GM19397 (cell line): ENCODE measurements around the gene ATP2C2.
"Not testable (repeated sequence)": the region's sequence is repeated elsewhere in the genome, so short reads cannot be mapped to it uniquely, and the experiment has no call there.

Experiments used
- ATAC-seq: cut with Tn5 transposase; IDR thresholded peaks from one replicate; pipeline ENCODE4 v1.9.1; 2021; ENCODE audit warnings: mild to moderate bottlenecking, moderate library complexity; ENCODE audit not compliant: unreplicated experiment

ATP2C2 gene, protein sequence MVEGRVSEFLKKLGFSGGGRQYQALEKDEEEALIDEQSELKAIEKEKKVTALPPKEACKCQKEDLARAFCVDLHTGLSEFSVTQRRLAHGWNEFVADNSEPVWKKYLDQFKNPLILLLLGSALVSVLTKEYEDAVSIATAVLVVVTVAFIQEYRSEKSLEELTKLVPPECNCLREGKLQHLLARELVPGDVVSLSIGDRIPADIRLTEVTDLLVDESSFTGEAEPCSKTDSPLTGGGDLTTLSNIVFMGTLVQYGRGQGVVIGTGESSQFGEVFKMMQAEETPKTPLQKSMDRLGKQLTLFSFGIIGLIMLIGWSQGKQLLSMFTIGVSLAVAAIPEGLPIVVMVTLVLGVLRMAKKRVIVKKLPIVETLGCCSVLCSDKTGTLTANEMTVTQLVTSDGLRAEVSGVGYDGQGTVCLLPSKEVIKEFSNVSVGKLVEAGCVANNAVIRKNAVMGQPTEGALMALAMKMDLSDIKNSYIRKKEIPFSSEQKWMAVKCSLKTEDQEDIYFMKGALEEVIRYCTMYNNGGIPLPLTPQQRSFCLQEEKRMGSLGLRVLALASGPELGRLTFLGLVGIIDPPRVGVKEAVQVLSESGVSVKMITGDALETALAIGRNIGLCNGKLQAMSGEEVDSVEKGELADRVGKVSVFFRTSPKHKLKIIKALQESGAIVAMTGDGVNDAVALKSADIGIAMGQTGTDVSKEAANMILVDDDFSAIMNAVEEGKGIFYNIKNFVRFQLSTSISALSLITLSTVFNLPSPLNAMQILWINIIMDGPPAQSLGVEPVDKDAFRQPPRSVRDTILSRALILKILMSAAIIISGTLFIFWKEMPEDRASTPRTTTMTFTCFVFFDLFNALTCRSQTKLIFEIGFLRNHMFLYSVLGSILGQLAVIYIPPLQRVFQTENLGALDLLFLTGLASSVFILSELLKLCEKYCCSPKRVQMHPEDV

GRCh38 chr16:84368308-84368996 lies at the start of gene ATP2C2:
Gene ATP2C2 (plus strand): TSS chr16:84368538. CDS start chr16:84368616, 78 bp downstream.
- no peak for ATAC-seq

GRCh38 chr16:84319146-84319760 lies 49.1 kb upstream of the ATP2C2 start:
- no peak for ATAC-seq

DNA sequence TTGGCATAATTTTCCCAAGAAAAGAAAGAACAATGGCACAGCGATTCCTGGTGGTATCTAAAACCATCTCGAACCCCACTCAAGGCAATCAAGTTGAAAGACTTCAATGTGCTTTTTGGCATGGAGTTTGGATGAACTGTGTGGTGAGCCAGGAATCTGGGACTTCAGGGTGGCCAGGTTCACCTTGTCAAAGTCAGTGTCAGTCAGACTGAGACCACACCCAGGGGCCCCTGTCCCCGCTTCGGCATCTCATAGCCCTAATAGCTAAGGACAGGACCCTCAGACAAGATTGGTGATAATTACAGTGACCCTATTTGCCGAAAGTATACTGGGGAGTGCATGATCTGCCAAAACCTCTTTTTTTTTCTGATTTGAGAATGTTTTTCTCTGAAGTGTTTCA lies 47.8 kb upstream of the ATP2C2 start:
- no peak for ATAC-seq

DNA sequence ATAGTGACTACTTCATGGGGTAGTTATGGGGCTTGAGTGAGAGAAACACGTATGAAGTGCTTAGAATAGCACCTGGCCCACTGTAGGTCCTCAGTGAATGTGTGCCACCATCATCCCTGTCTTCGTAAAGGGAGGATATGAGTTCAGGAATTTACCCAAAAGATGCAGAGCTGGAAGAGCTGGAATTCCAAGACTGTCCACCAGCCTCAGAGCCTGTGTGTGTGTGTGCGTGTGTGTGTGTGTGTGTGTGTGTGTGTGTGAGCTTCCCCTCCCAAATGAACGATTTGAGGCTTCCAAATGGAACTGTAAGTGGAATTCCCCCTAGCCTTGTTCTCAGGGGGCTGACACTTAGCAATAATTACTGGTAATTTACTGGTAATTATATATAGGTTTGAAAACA lies 46.4 kb upstream of the ATP2C2 start:
- no peak for ATAC-seq

- no peak for ATAC-seq
Observed at GRCh38 chr16:84322749-84323148, 45.6 kb upstream of the ATP2C2 start.

- no peak for ATAC-seq
Observed at GRCh38 chr16:84323606-84324005, 44.7 kb upstream of the ATP2C2 start.

- no peak for ATAC-seq
Observed at GRCh38 chr16:84324434-84325262, 43.7 kb upstream of the ATP2C2 start.

DNA sequence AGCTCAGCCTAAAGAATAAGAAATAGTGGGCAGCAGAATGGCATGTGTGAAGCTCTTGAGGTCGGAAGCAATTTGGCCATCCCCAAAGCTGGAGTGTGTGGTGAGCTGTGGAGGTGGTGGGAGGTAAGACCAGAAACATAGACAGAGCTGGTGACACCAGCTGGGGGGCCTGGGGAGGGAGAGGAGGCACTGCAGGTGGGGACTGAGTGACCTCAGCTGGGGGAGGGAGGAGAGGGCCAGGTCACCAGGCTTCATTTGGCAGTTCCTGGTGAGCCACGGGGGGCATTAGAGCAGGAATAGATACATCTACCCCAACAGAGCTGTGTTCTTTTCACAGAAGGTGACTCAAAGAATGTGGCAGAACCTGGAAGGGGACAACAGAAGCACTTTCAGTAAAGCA lies 41.8 kb upstream of the ATP2C2 start:
- no peak for ATAC-seq

DNA sequence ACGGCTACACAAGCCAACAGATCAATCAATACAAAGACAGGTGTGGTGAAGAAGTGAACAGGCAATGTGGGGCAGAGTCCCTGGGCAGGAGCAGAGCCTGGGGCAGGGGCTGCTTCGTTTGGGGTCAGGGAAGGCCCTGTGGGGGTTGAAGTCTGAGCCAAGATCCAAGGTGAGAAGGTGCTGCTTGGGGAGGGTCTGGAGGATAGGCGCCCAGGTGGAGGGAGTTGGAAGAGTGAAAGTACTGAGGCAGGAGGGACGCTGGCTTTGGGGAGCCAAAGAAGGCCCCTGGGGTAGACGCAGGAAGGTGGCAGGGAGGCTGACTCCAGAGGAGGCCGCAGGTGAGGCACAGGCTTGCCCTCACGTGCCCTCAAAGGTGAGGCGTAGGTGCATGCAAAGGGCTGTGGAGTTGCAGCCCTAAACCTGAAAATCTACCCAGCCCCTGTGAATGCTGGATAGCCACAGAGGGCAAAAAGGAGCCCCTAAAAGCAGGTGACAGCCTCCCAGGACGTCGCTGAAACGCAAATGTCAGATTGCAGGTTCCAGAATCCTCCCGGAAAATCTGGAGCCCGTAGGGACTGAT lies 40.3 kb upstream of the ATP2C2 start:
- ATAC-seq: no peak

GRCh38 chr16:84329016-84329415 lies 39.3 kb upstream of the ATP2C2 start:
- no peak for ATAC-seq

GRCh38 chr16:84329843-84330684 lies 38.3 kb upstream of the ATP2C2 start:
- ATAC-seq: no peak

DNA sequence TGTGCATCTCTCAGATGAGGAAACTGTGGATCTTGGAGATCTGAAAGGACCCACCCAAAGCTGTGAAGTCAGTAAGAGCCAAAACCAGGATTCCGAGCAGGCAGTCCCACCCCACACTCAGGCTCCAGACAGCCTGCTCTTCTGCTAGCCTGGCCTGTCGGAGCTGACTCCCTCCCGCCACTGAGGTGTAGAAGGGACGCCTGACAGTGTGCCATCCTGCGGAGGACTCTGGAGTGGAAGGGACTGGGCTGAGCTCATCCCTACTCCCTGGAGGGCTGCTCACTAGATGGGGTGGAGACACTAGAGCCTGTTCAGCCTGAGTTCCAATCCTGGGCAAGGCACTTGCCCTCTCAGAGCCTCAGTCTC lies 37.7 kb upstream of the ATP2C2 start:
- no peak for ATAC-seq

DNA sequence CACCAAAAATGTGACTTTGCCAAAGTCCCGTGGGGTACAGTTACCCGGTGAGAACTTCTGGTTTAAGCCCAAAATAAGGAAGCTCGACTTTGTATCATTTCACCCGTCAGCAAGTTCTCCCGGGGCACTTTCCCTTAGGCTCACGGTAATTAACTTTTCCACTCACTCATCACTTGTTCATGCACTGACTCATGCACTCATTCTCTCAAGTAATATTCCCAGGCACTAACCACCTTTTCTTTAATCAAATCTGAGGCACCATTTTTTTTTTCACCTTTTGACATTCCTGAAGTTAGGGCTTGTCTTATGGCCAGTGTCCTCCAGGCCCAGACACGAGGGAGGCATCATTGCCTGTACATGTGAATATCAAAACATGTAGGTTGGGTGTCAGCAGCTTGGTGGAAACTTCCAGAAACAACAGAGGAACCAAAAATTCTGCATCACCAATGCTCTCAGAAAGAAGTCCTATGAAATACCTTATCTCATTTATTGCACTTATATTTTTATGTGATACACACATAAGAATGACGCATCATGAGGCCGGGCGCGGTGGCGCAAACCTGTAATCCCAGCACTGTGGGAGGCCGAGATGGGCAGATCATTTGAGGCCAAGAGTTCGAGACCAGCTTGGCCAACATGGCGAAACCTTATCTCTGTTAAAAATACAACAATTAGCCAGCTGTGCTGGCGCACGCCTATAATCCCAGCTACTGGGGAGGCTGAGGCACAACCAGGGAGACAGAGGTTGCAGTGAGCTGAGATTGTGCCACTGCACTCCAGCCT lies 36.1 kb upstream of the ATP2C2 start:
- no peak for ATAC-seq

DNA sequence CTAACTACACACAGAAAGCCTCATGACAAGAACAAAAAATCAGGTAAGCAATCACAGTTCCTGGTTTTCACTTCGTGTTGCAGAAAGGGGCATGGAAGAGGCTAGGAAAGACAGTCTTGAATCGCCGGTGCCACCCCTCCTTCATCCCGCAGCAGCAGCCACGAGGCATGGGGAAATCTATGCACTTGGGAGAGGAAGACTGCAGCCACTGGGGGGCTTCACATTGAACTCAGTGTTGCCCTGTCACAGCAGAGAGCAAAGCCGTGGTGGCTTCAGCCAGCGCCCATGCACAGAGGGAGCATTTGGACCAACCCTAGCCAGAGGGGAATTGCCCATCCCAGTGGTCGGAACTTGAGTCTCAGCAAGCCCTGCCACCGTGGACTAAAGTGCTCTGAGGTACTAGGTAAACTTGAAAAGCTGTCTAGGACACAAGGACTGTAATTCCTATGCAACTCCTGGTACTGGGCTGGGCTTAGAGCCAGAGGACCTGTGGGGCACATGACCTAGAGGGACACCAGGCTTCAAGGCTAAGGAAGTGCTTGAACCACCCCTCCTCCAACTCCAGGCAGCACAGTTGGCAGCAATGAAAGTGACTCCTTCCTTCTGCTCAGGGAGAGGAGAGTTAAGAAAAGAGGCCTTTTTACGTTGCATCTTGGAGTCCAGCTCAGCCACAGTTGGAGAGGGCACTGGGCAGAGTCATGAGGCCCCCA lies 35.2 kb upstream of the ATP2C2 start:
- ATAC-seq: no peak

GRCh38 chr16:84334058-84334457 lies 34.3 kb upstream of the ATP2C2 start:
- ATAC-seq: no peak

DNA sequence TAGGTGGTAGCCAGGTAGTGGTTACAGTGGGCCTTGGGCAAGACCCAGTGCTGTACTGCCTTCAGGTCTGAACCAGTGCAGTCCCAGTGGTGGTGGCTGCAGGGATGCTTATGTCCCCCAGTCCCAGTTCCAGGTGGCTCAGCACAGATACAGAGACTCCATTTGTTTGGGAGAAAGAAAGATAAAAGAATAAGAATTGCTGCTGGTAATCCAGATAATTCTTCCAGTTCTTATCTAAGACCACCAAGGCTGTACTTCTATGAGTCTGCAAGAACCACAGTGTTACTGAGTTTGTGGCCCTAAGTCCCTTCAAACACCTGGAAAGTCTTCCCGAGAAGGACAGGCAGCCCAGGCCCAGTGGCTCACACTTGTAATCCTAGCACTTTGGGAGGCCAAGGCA lies 33.9 kb upstream of the ATP2C2 start:
- no peak for ATAC-seq

DNA sequence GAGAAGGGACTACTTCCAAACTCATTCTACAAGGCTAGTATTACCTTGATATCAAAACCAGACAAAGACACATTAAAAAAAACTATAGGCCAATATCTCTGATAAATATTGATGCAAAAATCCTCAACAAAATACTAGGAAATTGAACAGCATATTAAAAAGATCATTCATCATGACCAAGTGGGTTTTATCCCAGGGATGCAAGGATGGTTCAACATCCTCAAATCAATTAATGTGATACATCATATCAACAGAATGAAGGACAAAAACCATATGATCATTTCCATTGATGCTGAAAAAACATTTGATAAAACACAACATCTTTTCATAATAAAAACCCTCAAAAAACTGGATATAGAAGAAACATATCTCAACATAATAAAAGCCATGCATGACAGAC lies 31.1 kb upstream of the ATP2C2 start:
- ATAC-seq: not testable (repeated sequence)
